SK-N-MC (cell line): ENCODE results near the gene FBXL17.

Experiments used
- EZH2 ChIP-seq: fragments of 200-600 bp; sonication (generic); IDR thresholded peaks from one replicate; pipeline ENCODE4 v1.6.1; 2017; ENCODE audit warnings: antibody characterized with exemption
- FOXP2 ChIP-seq: optimal IDR thresholded peaks from 2 replicates; pipeline ENCODE3; 2011; ENCODE audit warnings: mild to moderate bottlenecking, moderate library complexity; ENCODE audit not compliant: insufficient read depth; ENCODE audit errors: extremely low read length, control extremely low read depth
- POLR2AphosphoS5 ChIP-seq: IDR thresholded peaks from 2 replicates; pipeline ENCODE4 v1.6.1; 2012; ENCODE audit warnings: mild to moderate bottlenecking, low read depth, low read length, borderline replicate concordance

- no peak for TF ChIP-seq EZH2
- no peak for TF ChIP-seq POLR2AphosphoS5
- no peak for TF ChIP-seq FOXP2
Measured at GRCh38 chr5:107840161-107840560, 541.7 kb downstream of the FBXL17 start.
